ENCODE measurements around the gene PRXL2B.

Gene PRXL2B

GRCh38 chr1:2587860-2588571 is 1.4 kb downstream of the PRXL2B start:
- no peak for DNase-seq

DNA sequence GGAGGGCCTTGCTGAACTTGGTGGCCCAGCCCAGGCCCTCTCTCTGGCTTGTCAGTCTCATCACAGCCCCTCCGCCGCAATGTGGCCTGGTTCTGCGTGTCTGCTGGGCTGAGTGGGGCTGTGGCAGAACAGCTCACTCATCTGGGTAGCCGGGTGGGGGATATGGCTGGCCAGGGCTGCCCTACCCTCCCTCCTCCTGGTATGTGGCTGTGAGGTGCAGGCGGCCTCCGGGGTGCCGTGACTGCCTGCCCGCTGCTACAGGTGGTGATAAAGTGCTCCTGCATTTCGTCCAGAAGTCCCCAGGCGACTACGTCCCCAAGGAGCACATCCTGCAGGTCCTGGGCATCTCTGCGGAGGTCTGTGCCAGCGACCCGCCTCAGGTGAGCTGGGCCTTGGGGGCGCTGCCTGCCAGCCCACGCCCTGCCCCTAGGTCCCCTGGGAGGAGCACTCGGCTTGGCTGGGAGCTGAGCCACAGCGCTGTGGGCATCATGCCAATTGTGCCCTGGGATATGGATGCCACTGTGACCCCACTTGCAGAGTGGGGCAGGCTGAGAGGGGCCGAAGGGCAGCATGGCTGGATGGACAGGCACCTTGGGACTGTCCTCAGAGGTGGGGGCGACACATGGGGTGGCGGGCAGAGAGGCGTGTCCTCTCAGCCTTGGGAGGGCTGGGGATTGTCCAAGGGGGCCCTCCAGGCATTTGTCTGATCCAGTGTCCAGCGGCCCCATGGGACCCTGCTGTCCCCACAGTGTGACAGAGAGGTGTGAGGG is 2.3 kb downstream of the PRXL2B start:
- DNase-seq = no peak

- DNase-seq = no peak
Observed at GRCh38 chr1:2589431-2590232, 3.1 kb downstream of the PRXL2B start.

DNA sequence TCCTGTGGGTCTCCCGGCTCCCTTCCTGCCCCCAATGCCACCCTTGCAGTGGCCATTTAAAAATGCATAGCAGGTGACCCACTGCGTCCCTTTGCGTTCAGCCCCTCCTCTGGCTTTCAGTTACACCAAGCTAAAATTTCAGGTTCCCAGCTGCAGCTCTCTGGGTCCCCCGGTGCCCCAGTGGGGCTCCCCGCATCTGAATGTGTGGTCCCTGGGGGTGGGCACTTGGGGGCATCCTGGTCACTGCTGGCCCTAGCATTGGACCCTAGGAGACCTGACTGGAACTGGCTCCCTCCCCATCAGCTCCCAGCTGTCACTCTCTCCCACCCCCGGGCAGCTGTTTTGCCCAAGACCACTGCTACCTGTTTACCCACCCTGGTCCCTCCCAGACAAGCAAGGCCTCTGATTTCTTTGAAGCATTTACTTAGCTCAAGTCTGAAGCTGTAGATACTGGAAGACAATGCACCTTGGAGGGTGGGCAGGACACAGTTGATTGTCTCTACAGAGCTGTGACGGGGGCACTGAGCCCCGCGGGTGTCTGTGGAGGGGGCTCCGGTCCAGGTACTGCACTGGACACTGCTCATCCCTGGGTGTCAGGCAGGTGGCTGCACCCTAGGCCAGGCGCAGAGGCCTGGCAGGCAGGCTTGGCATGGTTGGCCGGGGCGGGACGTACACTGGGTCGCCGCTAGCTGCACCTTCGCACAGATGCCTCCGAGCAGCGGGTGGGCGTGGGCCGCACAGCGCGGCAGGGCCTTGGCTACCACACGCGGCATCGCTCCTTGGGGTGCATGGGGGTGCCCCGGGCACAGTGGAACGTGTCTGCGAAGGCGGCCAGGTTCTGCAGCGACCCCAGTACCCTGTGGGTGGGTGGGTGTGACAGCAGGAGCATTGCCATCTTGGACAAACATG is 3.9 kb downstream of the PRXL2B start:
- no peak for DNase-seq

GRCh38 chr1:2591233-2591580 is 4.6 kb downstream of the PRXL2B start:
- DNase-seq = no peak

- no peak for DNase-seq
Observed at GRCh38 chr1:2591581-2592261, 5.1 kb downstream of the PRXL2B start.

- DNase-seq = no peak
Observed at GRCh38 chr1:2592672-2593071, 6.1 kb downstream of the PRXL2B start.

DNA sequence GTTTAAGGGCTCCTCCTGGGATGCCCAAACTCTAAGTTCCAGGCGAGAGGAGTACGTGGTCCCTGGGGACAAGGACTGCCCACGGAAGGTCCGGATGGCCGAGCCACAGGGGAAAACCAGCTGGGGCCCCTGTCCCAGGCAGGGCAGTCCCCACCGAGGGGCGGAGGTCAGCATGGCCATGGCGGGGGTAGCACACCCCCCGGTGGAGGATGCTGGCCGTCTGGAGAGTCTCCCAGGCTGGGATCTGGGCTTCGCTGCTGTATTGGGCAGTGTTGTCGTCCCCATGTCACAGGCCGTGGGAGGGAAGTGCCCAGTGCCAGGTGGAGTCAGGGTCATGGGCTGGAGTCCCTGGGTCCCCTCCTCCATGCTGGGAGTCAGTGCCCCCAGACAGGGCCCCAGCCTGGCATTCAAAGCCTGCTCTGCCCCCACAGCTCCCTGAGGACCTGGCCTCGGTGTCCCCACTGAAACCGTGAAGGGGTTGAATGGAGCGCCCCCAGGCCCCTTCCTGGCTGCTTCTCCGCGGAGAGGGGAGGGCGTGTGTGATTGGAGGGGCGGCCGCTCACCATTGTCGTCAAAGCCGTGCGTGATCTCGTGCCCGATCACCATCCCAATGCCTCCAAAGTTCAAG is 6.8 kb downstream of the PRXL2B start:
- no peak for DNase-seq

DNA sequence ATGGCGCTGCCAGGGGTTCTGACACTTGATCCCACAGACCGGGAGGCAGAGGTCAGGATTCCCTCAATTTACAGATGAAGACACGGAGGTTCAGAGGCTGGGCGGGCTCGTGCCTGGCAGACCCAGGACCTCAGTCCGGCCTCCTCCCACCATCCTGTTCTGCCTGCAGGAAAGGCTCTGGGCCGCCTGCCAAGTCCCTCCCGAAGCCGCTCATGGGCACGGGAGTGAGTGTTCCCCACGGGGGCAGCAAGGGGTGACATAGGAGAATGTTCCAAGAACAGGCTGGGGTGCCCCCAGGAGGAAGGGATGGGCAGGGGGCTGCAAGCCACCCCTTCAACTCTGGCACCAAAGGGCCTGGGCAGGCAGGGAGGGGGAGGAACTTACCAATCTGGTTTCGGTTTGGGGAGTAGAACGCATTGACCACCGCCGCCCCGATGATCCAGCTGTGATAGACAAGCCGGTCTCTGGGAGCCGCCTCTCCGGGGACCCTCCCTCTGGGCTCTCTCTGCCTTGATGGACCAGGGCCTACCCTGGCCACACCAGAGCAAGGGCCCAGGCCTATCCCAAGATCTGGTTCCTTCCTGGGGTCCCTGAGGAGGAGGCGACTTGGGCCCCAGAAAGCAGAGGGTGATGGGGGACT is 7.5 kb downstream of the PRXL2B start:
- no peak for DNase-seq

DNA sequence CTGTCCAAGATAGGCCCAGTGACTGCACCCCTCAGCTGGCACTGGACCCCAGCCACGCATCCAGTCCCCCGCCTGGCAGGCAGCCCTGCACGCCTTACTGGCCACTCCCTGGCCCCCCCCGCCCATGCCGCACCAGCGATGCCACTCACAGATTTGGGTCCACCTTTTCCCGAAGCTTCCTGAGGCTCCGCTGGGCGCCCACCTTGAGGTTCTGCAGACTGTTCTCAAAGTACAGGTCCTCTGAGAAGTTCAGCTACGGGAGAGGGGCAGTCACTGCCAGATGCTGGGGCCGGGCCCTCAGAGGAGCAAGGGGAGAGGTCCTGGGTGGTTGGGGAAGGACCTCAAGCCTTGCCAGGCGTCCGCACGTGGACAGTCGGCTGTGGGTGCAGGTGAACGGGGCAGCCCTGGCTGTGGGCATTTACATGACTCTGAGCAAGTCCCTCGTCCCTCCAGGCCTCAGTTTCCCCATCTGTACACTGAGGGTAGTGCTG is 8.1 kb downstream of the PRXL2B start:
- DNase-seq = no peak

DNA sequence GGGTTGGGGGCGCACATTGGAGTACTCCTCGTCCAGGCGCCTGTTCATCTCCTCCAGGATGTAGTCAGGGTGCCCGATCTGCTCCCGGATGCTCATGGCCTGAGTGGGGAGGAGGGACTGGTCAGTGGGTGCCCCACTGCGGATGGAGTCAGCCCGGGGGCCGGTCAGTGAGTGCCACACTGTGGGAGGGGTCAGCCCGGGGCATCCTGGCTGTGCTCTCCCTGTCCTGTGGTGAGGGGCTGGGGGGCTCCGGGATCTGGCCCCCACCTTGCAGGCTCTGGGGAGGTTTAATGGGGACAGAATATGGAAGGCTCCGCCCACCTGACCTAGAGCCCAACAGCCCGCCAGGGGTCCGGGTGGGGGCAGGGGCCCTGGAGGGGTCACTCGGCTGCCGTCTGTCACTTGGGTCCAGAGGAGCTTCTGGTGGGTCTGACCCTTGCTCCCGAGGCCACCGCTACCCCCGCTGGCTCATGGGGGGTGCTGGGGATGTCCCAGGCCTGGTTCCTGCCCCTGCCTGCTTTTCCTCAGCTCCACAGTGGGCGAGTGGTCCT is 8.8 kb downstream of the PRXL2B start:
- no peak for DNase-seq

- no peak for DNase-seq
Observed at GRCh38 chr1:2595812-2596529, 9.4 kb downstream of the PRXL2B start.

GRCh38 chr1:2596530-2597333 is 10.2 kb downstream of the PRXL2B start:
- no peak for DNase-seq

DNA sequence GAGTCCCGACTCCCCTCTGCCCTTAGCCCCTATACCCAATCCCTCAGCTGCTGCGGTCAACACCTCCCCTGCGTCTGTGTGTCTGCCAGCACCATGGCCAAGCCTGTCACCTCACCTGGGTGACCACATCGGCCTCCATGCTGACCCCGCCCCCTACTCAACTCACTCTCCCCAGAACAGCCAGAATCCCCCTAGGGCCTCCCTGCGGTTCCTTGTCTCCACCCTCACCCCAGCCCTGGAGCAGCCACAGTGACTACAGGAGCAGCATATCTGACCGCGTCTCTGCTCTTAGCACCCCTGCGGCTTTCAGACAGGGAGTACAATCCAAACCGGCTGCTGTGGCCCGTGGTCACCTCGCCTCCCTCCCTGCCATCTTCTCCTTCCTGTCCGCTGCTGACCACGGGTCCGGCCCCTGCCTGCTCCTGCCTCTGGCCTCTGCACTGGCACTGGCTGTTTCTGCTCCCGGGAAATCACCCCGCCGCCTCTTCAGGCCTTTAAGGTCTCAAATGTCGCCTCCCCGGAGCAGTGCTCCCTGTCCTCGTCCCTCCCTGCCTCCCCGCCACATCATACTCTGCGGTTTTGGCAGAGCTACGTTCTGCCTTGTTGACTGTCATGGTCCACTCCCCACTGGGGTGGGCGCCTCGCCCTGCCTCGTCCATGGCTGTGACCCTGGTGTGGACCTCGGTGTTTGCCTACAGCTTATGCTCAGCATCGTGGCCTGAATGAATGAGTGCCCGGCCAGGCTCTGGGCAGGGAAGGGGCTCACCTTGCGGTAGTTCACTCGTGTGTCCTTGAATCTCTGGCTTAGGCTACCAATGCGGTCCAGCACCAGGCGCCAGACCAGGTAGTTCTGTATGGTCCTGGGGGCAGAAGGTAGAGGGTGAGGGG is 11.1 kb downstream of the PRXL2B start:
- no peak for DNase-seq

- no peak for DNase-seq
Observed at GRCh38 chr1:2598329-2598931, 11.9 kb downstream of the PRXL2B start.

DNA sequence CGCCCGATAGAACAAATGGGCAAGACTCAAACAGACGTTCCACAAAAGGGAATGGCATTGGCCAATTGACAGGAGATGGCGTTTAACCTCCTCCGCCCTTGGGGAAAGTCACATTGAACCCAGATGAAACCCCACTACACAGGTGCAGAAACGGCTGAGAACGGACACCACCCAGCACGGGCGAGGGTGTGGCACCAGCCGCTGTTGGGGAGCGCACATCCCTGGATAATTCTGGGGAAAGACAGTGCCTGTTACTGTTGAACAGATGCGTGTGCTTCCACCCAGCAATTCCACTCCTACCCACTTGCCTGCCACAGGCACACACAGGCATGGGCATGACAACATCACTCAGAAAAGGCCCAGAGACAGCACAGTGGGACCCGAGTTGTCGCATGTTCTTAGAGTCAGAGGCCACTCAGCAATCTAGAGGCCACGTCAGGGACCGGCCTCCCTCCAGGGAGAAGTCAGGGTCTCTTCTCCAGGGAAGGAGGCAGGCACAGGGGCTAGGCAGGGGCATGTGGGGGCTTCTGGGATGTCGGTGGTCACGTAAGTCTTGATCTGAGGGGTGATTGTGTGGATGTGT is 15.2 kb downstream of the PRXL2B start:
- DNase-seq = no peak

DNA sequence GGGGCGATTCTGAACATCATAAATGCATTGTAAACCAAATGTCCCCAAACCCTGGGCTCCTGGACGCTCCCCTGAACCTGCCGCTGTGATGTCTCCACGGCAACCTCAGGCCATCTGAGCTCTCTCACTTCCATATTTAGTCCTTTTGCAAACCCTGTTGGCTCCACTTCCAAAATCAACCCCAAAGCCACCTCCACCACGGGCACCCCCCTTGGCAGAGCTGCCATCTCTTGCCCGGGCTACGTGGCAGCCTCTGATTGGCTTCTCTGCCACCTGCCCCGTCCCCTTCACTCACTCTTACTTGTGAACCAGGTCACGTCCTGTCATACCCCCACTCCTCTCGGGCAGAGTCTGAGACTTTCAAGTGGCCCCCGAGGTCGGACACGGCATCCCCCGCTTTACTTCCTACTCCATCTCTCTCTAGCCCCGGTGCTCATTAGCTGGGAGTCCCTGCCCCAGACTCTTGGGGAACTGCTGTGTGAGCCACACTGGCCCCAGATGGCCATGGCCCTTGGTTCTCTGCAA is 15.8 kb downstream of the PRXL2B start:
- no peak for DNase-seq
